HCT116 (cell line): ENCODE results near the gene FBXW8. TPM values are rescaled to one million over a fixed set of nuclear protein-coding genes. Genes with fewer than 3 reads are reported as not detected.

Source experiments
- ATAC-seq: fragments of 200-7000 bp; cut with Tn5 transposase; 2 replicates; pipeline ENCODE4 v1.9.1; 2020; ENCODE audit warnings: mild to moderate bottlenecking, moderate library complexity
- BruUV-seq: library from RNA; stranded (reverse); fragments of 400-500 nt; replicated peaks from 2 replicates; lab custom pipeline; 2021; lab: Mats Ljungman, UMichigan
- CTCF ChIA-PET: fragments of 300-600 bp; sonication (Branson Sonifier 250); formaldehyde crosslinking; loops from one replicate; lab custom pipeline; 2021; ENCODE audit warnings: antibody characterized with exemption; lab: Charles Lee
- POLR2A ChIA-PET: fragments of 300-600, 350-600 bp; sonication (Branson Sonifier 250); formaldehyde crosslinking; loops from one replicate; lab custom pipeline; 2021; ENCODE audit warnings: antibody characterized with exemption; lab: Charles Lee
- RAD21 ChIA-PET, 2 experiments: fragments of 300-600 bp; sonication (Branson Sonifier 250); formaldehyde crosslinking; loops; one replicate each; lab custom pipeline; 2023; ENCODE audit warnings: low total read pairs in 2 of 2; ENCODE audit not compliant: uncharacterized antibody in 2 of 2, unreplicated experiment in 2 of 2, low non-redundant PET in 1 of 2; lab: Charles Lee
- DNase-seq: peaks from one replicate; pipeline ENCODE4 v3.0.0-alpha.2; 2010; ENCODE audit warnings: low read depth, low spot score
- H2AFZ ChIP-seq: fragments of 200-600 bp; shearing (Covaris generic), sonication (generic); 2 replicates; pipeline ENCODE4 v1.6.1; 2017; ENCODE audit warnings: low read depth, mixed run types, mixed read lengths, antibody characterized with exemption, low read length; ENCODE audit not compliant: poor library complexity, severe bottlenecking
- H3K27ac ChIP-seq: 2 replicates; pipeline ENCODE4 v1.5.1; 2012; ENCODE audit warnings: low read depth, low read length
- H3K27me3 ChIP-seq: fragments of 200-600 bp; sonication (generic); 2 replicates; pipeline ENCODE4 v1.6.1; 2016; ENCODE audit warnings: mixed run types, low read length, mixed read lengths; ENCODE audit not compliant: insufficient read depth
- H3K36me3 ChIP-seq, 2 experiments: fragments of 200-500 bp in 1 of 2; fragments of 200-600 bp in 1 of 2; sonication (Bioruptor generic) in 1 of 2; sonication (generic) in 1 of 2; 2 replicates each; pipeline versions ENCODE4 v1.5.1 to v1.6.1; 2014 to 2016; ENCODE audit warnings: low read length in 2 of 2, inconsistent platforms in 1 of 2, mixed read lengths in 1 of 2, mixed run types in 1 of 2; ENCODE audit not compliant: insufficient read depth in 2 of 2, control insufficient read depth in 1 of 2
- H3K4me1 ChIP-seq, 2 experiments: fragments of 200-600 bp in 1 of 2; sonication (generic) in 1 of 2; 2 replicates each; pipeline versions ENCODE4 v1.5.1 to v1.6.1; 2012 to 2017; ENCODE audit warnings: low read length in 2 of 2, inconsistent platforms in 1 of 2, mild to moderate bottlenecking in 1 of 2, mixed read lengths in 1 of 2, mixed run types in 1 of 2, moderate library complexity in 1 of 2; ENCODE audit not compliant: insufficient read depth in 2 of 2, control insufficient read depth in 1 of 2
- H3K4me2 ChIP-seq: fragments of 200-600 bp; sonication (generic); 2 replicates; pipeline ENCODE4 v1.6.1; 2017; ENCODE audit warnings: mixed run types, low read length, mixed read lengths
- H3K4me3 ChIP-seq, 2 experiments: fragments of 200-600 bp in 1 of 2; sonication (generic) in 1 of 2; replicated peaks in 1 of 2; 2 replicates each; pipeline ENCODE4 v1.5.1; 2011 to 2016; ENCODE audit warnings: low read length in 2 of 2, control low read depth in 1 of 2, low read depth in 1 of 2, mild to moderate bottlenecking in 1 of 2, mixed read lengths in 1 of 2, mixed run types in 1 of 2
- H3K79me2 ChIP-seq: fragments of 200-600 bp; sonication (generic); 2 replicates; pipeline ENCODE4 v1.6.1; 2017; ENCODE audit warnings: mild to moderate bottlenecking, mixed run types, low read length, moderate library complexity, mixed read lengths; ENCODE audit not compliant: insufficient read depth
- H3K9ac ChIP-seq: fragments of 200-600 bp; sonication (generic); 2 replicates; pipeline ENCODE4 v1.6.1; 2016; ENCODE audit warnings: low read length, mixed read lengths
- H3K9me2 ChIP-seq: fragments of 200-600 bp; sonication (generic), shearing (Covaris generic); 2 replicates; pipeline ENCODE4 v1.6.1; 2017; ENCODE audit warnings: mixed run types, mild to moderate bottlenecking, moderate library complexity; ENCODE audit not compliant: insufficient read depth
- H3K9me3 ChIP-seq, 2 experiments: fragments of 200-500 bp in 1 of 2; fragments of 200-600 bp in 1 of 2; sonication (Bioruptor generic) in 1 of 2; sonication (generic) in 1 of 2; 2 replicates each; pipeline ENCODE4 v1.6.1; 2014 to 2017; ENCODE audit warnings: low read length in 2 of 2, mixed read lengths in 2 of 2, inconsistent platforms in 1 of 2, low read depth in 1 of 2, mild to moderate bottlenecking in 1 of 2, mixed run types in 1 of 2, moderate library complexity in 1 of 2; ENCODE audit not compliant: control insufficient read depth in 1 of 2, insufficient read depth in 1 of 2
- H4K20me1 ChIP-seq: fragments of 200-600 bp; sonication (generic), shearing (Covaris generic); 2 replicates; pipeline ENCODE4 v1.6.1; 2017; ENCODE audit warnings: mixed run types, mild to moderate bottlenecking, moderate library complexity; ENCODE audit not compliant: insufficient read depth
- ATF3 ChIP-seq: IDR thresholded peaks from 2 replicates; pipeline ENCODE4 v1.6.1; 2012
- CEBPB ChIP-seq: IDR thresholded peaks from 2 replicates; pipeline ENCODE4 v1.6.1; 2012; ENCODE audit warnings: low read depth
- CTCF ChIP-seq, 3 experiments: fragments of 200-600 bp in 1 of 3; sonication (generic) in 1 of 3; IDR thresholded peaks in 2 of 3; conservative IDR thresholded peaks in 1 of 3; 2 replicates each; pipeline ENCODE4 v1.5.1; 2012 to 2017; ENCODE audit warnings: low read depth in 2 of 3, low read length in 2 of 3, antibody characterized with exemption in 1 of 3, borderline replicate concordance in 1 of 3, control low read depth in 1 of 3, mild to moderate bottlenecking in 1 of 3, mixed read lengths in 1 of 3, mixed run types in 1 of 3, moderate library complexity in 1 of 3; ENCODE audit not compliant: insufficient read depth in 1 of 3
- EGR1 ChIP-seq: IDR thresholded peaks from 2 replicates; pipeline ENCODE4 v1.6.1; 2012; ENCODE audit warnings: low read depth
- EZH2phosphoT487 ChIP-seq: fragments of 200-600 bp; IDR thresholded peaks from 2 replicates; pipeline ENCODE4 v1.6.1; 2018; ENCODE audit warnings: antibody characterized with exemption, borderline replicate concordance
- FOSL1 ChIP-seq: IDR thresholded peaks from 2 replicates; pipeline ENCODE4 v1.6.1; 2012; ENCODE audit warnings: low read depth
- JUND ChIP-seq: IDR thresholded peaks from 2 replicates; pipeline ENCODE4 v1.6.1; 2012
- MAX ChIP-seq: IDR thresholded peaks from 2 replicates; pipeline ENCODE4 v1.6.1; 2012
- POLR2AphosphoS5 ChIP-seq: IDR thresholded peaks from 2 replicates; pipeline ENCODE4 v1.6.1; 2011; ENCODE audit warnings: mild to moderate bottlenecking, low read depth, low read length, moderate library complexity
- SP1 ChIP-seq: IDR thresholded peaks from 2 replicates; pipeline ENCODE4 v1.6.1; 2012; ENCODE audit warnings: low read depth
- SRF ChIP-seq: IDR thresholded peaks from 2 replicates; pipeline ENCODE4 v1.6.1; 2012; ENCODE audit warnings: low read depth
- ZBTB33 ChIP-seq: IDR thresholded peaks from 2 replicates; pipeline ENCODE4 v1.6.1; 2011; ENCODE audit warnings: mild to moderate bottlenecking, low read length, moderate library complexity; ENCODE audit not compliant: insufficient replicate concordance; ENCODE audit errors: extremely low read depth
- ZFX ChIP-seq: fragments of 450-650 bp; IDR thresholded peaks from 2 replicates; pipeline ENCODE4 v1.6.1; 2017
- ZNF274 ChIP-seq: fragments of 200-500 bp; sonication (Bioruptor generic); IDR thresholded peaks from 2 replicates; pipeline ENCODE4 v1.6.1; 2014; ENCODE audit warnings: mild to moderate bottlenecking, low read depth, low read length, inconsistent platforms
- intact Hi-C: fragments of 100-400 bp; cut with micrococcal nuclease; formaldehyde crosslinking; loops from 2 replicates; pipeline ENCODE4 v1.10.0; 2022
- total RNA-seq: library from RNA; stranded (reverse); gene quantifications from one replicate; pipeline ENCODE4 v1.2.1, GENCODE V29; 2021; ENCODE audit not compliant: unreplicated experiment

FBXW8 gene
- total RNA-seq, 1 experiment from 2014 or later = 14.6 TPM

- no peak overlapping the region for H2AFZ ChIP-seq
- no peaks in the 10 kb centered on the region for H3K36me3 ChIP-seq
- RAD21 ChIA-PET = no interaction called here
- POLR2A ChIA-PET = no interaction called here
- TF ChIP-seq FOSL1 (no peak), MAX (no peak), POLR2AphosphoS5 (no peak), CTCF (IDR thresholded peaks at IDR 0.05 in 2 of 3, conservative IDR thresholded peaks at IDR 0.05 in 1 of 3; ENCODE audit: borderline replicate concordance in 1 of 3, insufficient read depth in 1 of 3, low read depth in 2 of 3, low read length in 2 of 3) (no peak), CEBPB (no peak), EZH2phosphoT487 (no peak), JUND (no peak), ZFX (no peak), ZNF274 (no peak), SRF (no peak), ATF3 (no peak), SP1 (no peak), ZBTB33 (no peak), EGR1 (no peak)
- TF ChIP-seq, all 23 proteins: peak for 0
- ATAC-seq = no peak
- DNase-seq = no peak
- H3K4me3 ChIP-seq = no peak overlapping the region
- H4K20me1 ChIP-seq = no peaks in the 10 kb centered on the region
- no peak overlapping the region for H3K4me2 ChIP-seq
- BruUV-seq = no TSS peak
- no peaks in the 10 kb centered on the region for H3K79me2 ChIP-seq
- no peaks in the 10 kb centered on the region for H3K9me3 ChIP-seq
- CTCF ChIA-PET = no interaction called here
- intact Hi-C loops = no loop called here
- H3K4me1 ChIP-seq = no peaks in the 10 kb centered on the region
- no peak overlapping the region for H3K27ac ChIP-seq
- no peak overlapping the region for H3K9ac ChIP-seq
- H3K9me2 ChIP-seq = no peaks in the 10 kb centered on the region
- no peaks in the 10 kb centered on the region for H3K27me3 ChIP-seq
Measured at GRCh38 chr12:116941188-116941587, 30.4 kb downstream of the FBXW8 start.
